SH-SY5Y (cell line): ENCODE results near the gene TNFAIP3.

ENCODE experiments used
- GATA2 ChIP-seq: IDR thresholded peaks from 2 replicates; pipeline ENCODE4 v1.6.1; 2011; ENCODE audit warnings: mild to moderate bottlenecking, low read depth, low read length
- GATA3 ChIP-seq: IDR thresholded peaks from 2 replicates; pipeline ENCODE4 v1.6.1; 2011; ENCODE audit warnings: low read depth, mild to moderate bottlenecking, low read length, moderate library complexity

The TNFAIP3 gene

DNA sequence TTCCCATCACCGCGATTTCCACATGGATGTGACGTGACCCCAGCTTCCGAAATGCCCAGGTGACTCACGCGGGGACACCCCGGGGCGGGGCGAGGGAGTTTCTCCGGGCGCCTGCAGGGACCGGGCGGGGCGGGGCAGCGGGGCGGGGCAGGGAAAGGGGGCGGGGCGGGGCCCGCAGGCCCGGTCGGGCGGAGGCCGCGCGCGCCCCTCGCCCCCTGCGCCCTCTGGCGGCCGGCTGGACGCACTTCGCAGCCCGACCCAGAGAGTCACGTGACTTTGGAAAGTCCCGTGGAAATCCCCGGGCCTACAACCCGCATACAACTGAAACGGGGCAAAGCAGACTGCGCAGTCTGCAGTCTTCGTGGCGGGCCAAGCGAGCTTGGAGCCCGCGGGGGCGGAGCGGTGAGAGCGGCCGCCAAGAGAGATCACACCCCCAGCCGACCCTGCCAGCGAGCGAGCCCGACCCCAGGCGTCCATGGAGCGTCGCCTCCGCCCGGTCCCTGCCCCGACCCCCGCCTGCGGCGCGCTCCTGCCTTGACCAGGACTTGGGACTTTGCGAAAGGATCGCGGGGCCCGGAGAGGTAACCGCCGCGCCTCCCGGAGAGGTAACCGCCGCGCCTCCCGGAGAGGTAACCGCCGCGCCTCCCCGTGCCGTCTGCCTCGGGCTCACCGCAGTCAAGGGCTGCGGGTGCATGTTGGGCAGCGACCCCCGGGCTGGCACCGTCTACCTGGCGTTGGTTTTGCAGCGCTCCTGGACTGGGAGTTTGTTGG lies at the start of gene TNFAIP3:
Gene TNFAIP3, plus strand, starts transcription at position 346 of the 771 bp plus-strand sequence. CDS start 3,969 bp downstream, outside the sequence.
- TF ChIP-seq GATA2 (no peak), GATA3 (no peak)

- no peak for TF ChIP-seq GATA2
- no peak for TF ChIP-seq GATA3
Measured at GRCh38 chr6:137818440-137818839, 48.6 kb upstream of the TNFAIP3 start.

- TF ChIP-seq GATA2, result no peak
- TF ChIP-seq GATA3, result no peak
Measured at GRCh38 chr6:137819740-137820139, 47.3 kb upstream of the TNFAIP3 start.

- TF ChIP-seq GATA2 (no peak), GATA3 (no peak)
Measured at GRCh38 chr6:137820425-137820824, 46.6 kb upstream of the TNFAIP3 start.

GRCh38 chr6:137820952-137821351 lies 46.1 kb upstream of the TNFAIP3 start:
- no peak for TF ChIP-seq GATA2
- TF ChIP-seq GATA3, result no peak

DNA sequence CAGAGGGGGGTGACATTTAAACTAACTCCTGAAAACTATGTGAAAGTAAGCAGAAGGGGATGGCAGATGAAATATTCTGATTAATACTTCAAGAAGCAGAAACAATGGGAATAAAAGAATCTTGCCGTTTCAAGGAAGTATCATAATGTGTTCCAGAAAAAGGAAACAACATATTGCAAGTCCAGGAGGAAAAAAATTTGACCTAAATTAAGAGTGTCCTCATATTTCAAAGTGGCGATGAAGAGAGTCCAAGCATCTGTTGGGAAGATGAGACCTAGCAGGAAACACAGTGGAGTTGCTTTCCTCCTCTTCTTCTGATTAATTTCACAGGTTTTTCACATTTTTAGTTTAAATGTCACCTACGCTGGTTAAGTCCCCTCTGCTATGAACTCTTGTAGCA lies 45.6 kb upstream of the TNFAIP3 start:
- no peak for TF ChIP-seq GATA3
- TF ChIP-seq GATA2, result no peak

DNA sequence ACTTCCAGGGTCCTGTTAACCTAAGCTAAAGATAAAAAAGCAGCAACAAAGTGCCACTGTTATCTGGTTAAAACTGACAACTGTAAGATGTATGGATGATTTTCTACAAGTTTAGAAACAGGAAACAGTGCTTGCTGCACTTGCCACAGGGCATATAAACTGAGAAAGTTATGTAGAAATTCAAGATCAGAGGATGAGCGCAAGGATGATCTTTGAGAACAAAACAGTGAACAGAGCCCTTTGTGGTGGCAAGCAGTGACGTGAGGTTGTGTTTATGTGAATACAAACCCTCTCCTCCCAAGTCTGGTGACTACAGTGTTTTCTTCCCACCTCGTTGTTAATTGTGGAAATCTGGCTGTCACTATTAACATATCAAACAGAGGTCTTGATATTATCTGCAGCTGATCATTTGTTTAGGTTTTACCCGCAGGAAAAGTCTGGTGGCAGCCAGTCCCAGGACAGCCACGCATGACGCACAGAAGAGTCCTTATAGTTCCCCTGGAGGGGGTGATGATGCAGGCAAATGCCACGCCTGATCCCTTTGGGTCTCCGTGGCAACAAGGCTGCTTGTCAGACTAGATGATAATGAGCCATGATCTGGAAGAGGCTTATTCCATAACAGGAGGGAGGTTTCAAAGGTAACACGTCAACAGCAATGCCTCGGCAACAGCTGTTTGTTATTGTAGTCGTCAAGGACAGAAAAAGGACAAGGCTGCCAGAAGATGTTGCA lies 43.1 kb upstream of the TNFAIP3 start:
- TF ChIP-seq GATA2 (no peak), GATA3 (no peak)

GRCh38 chr6:137824556-137824879 lies 42.5 kb upstream of the TNFAIP3 start:
- no peak for TF ChIP-seq GATA2
- no peak for TF ChIP-seq GATA3

GRCh38 chr6:137824896-137825295 lies 42.2 kb upstream of the TNFAIP3 start:
- TF ChIP-seq GATA2 (no peak), GATA3 (no peak)

DNA sequence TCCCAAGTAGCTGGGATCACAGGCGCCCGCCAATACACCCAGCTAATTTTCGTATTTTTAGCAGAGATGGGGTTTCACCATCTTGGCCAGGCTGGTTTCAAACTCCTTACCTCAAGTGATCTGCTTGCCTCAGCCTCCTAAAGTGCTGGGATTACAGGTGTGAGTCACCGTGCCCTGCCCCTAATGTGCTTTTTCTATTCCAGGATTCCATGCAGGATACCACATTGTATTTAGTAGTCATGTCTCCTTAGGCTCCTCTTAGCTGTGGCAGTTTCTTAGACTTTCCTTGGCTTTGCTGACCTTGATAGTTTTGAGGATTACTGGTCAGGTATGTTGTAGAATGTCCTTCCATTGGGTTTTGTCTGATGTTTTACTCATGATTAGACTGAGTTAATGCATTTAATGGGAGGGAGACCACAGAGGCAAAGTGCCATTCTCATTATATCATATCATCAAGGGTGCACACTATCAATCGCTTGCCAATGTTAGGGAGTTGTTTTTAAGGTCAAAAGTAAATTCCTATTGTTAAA lies 39.6 kb upstream of the TNFAIP3 start:
- TF ChIP-seq GATA2, result no peak
- TF ChIP-seq GATA3, result no peak

DNA sequence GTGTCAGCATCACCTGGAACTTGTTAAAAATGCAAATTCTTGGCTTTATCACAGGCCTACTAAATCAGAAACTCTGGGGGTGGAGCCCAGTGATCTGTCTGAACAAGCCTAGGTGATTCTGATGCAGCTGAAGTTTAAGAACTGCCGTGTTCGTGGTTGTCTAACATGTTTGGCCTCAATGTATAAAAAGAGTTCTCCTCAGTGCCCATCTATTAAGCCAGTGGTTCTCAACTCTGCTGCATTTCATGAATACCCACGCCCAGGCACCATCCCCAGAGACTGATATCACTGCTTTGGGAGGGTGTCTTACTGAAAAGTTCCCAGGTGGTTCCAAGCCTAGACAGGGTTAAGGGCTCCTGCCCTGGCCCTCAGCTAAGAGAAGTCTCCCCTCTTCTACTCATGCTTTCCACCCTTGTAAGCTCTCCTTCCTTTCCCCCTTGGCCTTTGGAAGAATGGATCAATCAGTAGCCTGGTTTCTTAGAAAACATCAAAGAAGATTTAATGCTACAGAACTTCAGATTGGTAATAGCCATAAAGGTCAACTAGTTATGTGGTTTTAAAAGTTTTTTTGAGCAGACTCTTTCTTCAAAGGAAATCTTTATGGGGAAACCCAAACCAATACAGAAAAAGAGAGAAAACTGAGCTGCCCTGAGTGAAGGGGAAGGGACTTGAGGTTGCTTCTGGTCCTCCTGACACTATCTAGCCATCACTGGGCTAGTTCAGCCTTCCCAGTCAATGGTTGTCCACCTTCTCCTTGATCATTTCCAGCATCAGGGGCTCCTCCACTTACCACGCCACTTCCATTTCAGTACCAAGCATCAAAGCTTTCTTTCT lies 38.9 kb upstream of the TNFAIP3 start:
- TF ChIP-seq GATA3, result no peak

DNA sequence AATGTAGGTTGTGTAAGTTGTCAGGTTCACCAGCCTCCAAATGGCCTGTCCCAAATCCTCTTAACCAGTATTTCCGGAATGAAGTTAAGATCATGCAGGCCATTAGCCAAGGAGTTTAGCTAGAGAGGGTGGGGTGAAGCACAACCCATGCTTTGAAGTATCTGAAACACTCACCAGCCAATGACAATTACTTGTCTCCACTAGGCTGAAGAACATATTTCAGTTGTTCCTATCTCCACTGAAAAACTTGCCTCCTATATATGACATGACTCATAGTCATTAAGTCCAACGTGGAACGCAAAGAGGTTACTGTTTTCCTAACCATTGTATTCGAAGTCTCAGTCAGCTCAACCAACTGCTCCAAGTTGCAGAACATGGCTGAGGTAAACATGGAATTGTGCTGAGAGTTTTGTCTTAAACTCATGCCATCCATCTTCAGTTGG lies 37.4 kb upstream of the TNFAIP3 start:
- no peak for TF ChIP-seq GATA3
- TF ChIP-seq GATA2, result no peak

DNA sequence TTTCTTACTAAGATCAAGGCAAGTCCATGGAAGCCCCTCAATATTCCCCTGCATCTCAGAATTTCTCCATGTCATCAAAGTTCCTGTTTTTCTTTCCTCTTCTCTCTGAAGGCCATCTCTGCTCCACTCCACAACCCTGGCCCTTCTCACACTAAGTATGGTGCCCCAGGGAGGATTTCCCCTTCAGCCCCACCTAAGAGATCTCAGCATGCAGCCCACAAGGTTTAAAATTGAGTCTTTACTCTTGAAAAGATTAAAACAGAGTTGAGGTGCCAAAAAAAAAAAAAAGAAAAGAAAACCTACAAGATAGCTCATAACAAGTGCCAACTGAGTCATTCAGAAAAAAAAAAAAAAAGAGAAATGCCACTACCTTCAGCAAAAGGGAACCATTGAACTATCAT lies 36.5 kb upstream of the TNFAIP3 start:
- no peak for TF ChIP-seq GATA2
- no peak for TF ChIP-seq GATA3

DNA sequence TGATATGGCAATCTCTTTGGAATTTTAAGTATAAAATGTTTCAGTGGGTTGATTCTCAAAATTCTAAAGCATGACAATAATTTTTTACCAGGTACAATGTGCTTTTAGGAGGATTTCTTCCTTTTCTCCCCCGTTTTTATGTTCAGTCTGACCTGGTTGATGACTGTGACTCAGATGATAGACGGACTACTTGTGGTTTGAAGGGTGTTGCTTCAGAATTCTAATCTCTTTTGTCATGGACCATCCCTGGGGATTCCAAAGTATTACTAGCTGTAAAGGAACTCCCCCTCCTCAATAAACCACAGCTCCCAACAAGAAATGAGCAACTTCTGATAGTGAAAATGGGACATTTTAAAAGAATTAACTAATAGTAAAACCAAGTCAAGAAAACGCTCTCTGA lies 34.9 kb upstream of the TNFAIP3 start:
- TF ChIP-seq GATA3 (no peak), GATA2 (no peak)
